ENCODE data around the gene NACA. TPM values are rescaled to one million over a fixed set of nuclear protein-coding genes. Genes with fewer than 3 reads are reported as not detected.
A peak's percentile ranks its signal among the peaks of the same experiment; 100 is the strongest.

Gene NACA
- total and polyA plus RNA-seq, 2 of the 13 experiments (the other 11 are each of a cell fraction or from before 2014, with no cell fraction given), result 799 to 1,700 TPM

DNA sequence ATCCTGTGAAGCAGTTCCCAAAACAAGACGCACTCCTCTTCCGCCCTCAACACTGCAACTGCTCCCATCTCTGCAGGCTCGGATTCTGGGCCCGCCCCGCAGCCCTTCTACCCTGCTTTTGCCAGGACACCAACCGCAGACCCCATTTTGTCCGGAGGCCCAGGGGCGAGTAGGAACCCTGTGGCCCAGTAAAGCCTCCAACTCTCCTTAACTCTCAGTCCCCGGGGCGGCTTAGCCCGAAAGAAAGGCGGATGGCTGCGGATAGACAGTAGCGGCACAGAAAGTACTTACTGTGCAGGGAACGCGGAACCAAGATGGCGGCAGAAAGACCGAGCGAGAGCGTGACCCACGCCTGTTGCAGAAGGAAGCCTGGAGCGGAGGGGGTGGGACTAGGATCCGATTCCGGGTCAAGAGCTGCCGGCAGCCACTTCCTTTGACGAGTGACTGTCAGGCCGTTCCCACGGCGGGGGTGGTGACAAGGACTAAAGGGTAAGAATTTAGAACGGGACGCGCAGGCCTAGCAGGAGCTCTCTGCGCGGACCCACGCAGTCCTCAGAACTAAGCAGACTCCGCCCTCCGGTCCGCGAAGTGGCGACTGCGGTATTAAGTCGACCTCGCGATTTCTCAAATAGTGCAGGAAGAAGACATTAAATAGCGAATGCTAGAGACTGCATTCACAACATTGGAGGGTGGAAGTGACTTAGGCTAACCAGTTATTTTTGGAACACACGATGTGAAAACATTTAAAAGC lies at the start of gene NACA (continued):
- TF ChIP-seq, protein P1, sequence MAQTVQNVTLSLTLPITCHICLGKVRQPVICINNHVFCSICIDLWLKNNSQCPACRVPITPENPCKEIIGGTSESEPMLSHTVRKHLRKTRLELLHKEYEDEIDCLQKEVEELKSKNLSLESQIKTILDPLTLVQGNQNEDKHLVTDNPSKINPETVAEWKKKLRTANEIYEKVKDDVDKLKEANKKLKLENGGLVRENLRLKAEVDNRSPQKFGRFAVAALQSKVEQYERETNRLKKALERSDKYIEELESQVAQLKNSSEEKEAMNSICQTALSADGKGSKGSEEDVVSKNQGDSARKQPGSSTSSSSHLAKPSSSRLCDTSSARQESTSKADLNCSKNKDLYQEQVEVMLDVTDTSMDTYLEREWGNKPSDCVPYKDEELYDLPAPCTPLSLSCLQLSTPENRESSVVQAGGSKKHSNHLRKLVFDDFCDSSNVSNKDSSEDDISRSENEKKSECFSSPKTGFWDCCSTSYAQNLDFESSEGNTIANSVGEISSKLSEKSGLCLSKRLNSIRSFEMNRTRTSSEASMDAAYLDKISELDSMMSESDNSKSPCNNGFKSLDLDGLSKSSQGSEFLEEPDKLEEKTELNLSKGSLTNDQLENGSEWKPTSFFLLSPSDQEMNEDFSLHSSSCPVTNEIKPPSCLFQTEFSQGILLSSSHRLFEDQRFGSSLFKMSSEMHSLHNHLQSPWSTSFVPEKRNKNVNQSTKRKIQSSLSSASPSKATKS (CRISPR knock-in tag; IDR thresholded peaks at IDR 0.05), result 0 out of 2 replicates have a peak, but pooled peaks have one; percentile 65
- no peak for TF ChIP-seq JARID2 (CRISPR knock-in tag; IDR thresholded peaks at IDR 0.05; ENCODE audit: insufficient replicate concordance)
- peak; percentile 65; the same call in 1 of the 2 replicates for TF ChIP-seq ZNF616 (CRISPR knock-in tag; IDR thresholded peaks at IDR 0.05; ENCODE audit: low read depth)
- TF ChIP-seq, protein P2, sequence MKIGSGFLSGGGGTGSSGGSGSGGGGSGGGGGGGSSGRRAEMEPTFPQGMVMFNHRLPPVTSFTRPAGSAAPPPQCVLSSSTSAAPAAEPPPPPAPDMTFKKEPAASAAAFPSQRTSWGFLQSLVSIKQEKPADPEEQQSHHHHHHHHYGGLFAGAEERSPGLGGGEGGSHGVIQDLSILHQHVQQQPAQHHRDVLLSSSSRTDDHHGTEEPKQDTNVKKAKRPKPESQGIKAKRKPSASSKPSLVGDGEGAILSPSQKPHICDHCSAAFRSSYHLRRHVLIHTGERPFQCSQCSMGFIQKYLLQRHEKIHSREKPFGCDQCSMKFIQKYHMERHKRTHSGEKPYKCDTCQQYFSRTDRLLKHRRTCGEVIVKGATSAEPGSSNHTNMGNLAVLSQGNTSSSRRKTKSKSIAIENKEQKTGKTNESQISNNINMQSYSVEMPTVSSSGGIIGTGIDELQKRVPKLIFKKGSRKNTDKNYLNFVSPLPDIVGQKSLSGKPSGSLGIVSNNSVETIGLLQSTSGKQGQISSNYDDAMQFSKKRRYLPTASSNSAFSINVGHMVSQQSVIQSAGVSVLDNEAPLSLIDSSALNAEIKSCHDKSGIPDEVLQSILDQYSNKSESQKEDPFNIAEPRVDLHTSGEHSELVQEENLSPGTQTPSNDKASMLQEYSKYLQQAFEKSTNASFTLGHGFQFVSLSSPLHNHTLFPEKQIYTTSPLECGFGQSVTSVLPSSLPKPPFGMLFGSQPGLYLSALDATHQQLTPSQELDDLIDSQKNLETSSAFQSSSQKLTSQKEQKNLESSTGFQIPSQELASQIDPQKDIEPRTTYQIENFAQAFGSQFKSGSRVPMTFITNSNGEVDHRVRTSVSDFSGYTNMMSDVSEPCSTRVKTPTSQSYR (CRISPR knock-in tag; IDR thresholded peaks at IDR 0.05; ENCODE audit: borderline replicate concordance), result 0 out of 2 replicates have a peak, but pooled peaks have one; percentile 33
- TF ChIP-seq, protein P3, sequence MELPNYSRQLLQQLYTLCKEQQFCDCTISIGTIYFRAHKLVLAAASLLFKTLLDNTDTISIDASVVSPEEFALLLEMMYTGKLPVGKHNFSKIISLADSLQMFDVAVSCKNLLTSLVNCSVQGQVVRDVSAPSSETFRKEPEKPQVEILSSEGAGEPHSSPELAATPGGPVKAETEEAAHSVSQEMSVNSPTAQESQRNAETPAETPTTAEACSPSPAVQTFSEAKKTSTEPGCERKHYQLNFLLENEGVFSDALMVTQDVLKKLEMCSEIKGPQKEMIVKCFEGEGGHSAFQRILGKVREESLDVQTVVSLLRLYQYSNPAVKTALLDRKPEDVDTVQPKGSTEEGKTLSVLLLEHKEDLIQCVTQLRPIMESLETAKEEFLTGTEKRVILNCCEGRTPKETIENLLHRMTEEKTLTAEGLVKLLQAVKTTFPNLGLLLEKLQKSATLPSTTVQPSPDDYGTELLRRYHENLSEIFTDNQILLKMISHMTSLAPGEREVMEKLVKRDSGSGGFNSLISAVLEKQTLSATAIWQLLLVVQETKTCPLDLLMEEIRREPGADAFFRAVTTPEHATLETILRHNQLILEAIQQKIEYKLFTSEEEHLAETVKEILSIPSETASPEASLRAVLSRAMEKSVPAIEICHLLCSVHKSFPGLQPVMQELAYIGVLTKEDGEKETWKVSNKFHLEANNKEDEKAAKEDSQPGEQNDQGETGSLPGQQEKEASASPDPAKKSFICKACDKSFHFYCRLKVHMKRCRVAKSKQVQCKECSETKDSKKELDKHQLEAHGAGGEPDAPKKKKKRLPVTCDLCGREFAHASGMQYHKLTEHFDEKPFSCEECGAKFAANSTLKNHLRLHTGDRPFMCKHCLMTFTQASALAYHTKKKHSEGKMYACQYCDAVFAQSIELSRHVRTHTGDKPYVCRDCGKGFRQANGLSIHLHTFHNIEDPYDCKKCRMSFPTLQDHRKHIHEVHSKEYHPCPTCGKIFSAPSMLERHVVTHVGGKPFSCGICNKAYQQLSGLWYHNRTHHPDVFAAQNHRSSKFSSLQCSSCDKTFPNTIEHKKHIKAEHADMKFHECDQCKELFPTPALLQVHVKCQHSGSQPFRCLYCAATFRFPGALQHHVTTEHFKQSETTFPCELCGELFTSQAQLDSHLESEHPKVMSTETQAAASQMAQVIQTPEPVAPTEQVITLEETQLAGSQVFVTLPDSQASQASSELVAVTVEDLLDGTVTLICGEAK (IDR thresholded peaks at IDR 0.05), result peak; percentile 66
- TF ChIP-seq, protein P3 (CRISPR knock-in tag; IDR thresholded peaks at IDR 0.05), result peak; percentile 63; the same call in 1 of the 2 replicates
- TF ChIP-seq TGIF2 (CRISPR knock-in tag; IDR thresholded peaks at IDR 0.05), result peak; percentile 53; the same call in 1 of the 2 replicates
- no peak for TF ChIP-seq ZNF660 (CRISPR knock-in tag; IDR thresholded peaks at IDR 0.05; ENCODE audit: borderline replicate concordance, low read depth)
- TF ChIP-seq HMG20B (CRISPR knock-in tag; conservative IDR thresholded peaks at IDR 0.05), result peak; percentile 53; the same call in 1 of the 2 replicates
- no peak for TF ChIP-seq NFIB (CRISPR knock-in tag; IDR thresholded peaks at IDR 0.05; ENCODE audit: borderline replicate concordance)
- TF ChIP-seq, protein P4, sequence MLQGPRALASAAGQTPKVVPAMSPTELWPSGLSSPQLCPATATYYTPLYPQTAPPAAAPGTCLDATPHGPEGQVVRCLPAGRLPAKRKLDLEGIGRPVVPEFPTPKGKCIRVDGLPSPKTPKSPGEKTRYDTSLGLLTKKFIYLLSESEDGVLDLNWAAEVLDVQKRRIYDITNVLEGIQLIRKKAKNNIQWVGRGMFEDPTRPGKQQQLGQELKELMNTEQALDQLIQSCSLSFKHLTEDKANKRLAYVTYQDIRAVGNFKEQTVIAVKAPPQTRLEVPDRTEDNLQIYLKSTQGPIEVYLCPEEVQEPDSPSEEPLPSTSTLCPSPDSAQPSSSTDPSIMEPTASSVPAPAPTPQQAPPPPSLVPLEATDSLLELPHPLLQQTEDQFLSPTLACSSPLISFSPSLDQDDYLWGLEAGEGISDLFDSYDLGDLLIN (CRISPR knock-in tag; IDR thresholded peaks at IDR 0.05; ENCODE audit: borderline replicate concordance), result no peak
- 0 out of 2 replicates have a peak, but pooled peaks have one; percentile 81 for TF ChIP-seq ZNF567 (CRISPR knock-in tag; IDR thresholded peaks at IDR 0.05; ENCODE audit: borderline replicate concordance)
